Left ventricle myocardium superior (tissue), 1 donor: Measurements from ENCODE around the gene GNAO1. TPM values are rescaled to one million over a fixed set of nuclear protein-coding genes. Genes with fewer than 3 reads are reported as not detected.

Source experiments
- ATAC-seq: fragments of 200-7000 bp; cut with Tn5 transposase; one replicate; pipeline ENCODE4 v1.9.1; 2020; ENCODE audit warnings: mild to moderate bottlenecking, moderate library complexity
- DNase-seq: peaks from one replicate; pipeline ENCODE4 v3.0.0-alpha.2; 2020
- intact Hi-C: fragments of 100-400 bp; cut with micrococcal nuclease; formaldehyde crosslinking; loops from one replicate; pipeline ENCODE4 v1.11.0; 2022
- total RNA-seq: library from RNA; stranded (reverse); fragmentation: NEBNext Ultra II Directional; extraction: Animal tissue kit (Norgen Biotek cat#: 25700); gene quantifications from one replicate; pipeline ENCODE4 v1.2.1, GENCODE V29; 2021
- donor health status: DM: no; HTN: yes; CAD: no; lungs with severe emphysema.

GNAO1 gene
- total RNA-seq, 1 donor from 2014 or later: 23.6 TPM

GRCh38 chr16:56350491-56351405 lies 159.5 kb downstream of the GNAO1 start:
- DNase-seq (peak; percentile 29), ATAC-seq (no peak)
- intact Hi-C loops: no loop called here

- ATAC-seq (no peak), DNase-seq (no peak)
- intact Hi-C loops: no loop called here
These were observed 160.2 kb downstream of the GNAO1 start for GRCh38 chr16:56351481-56351880.

- no peak for ATAC-seq
- DNase-seq: no peak
- intact Hi-C loops: no loop called here
These were observed 161.2 kb downstream of the GNAO1 start for GRCh38 chr16:56352351-56353053.

GRCh38 chr16:56353054-56353921 lies 162.0 kb downstream of the GNAO1 start:
- intact Hi-C loops: no loop called here
- DNase-seq (peak; percentile 19), ATAC-seq (no peak)

GRCh38 chr16:56354016-56354415 lies 162.7 kb downstream of the GNAO1 start:
- DNase-seq: no peak
- intact Hi-C loops: no loop called here
- no peak for ATAC-seq

- no peak for DNase-seq
- no peak for ATAC-seq
- intact Hi-C loops: no loop called here
These were observed 163.5 kb downstream of the GNAO1 start for GRCh38 chr16:56354746-56355145.

GRCh38 chr16:56355221-56355620 lies 163.9 kb downstream of the GNAO1 start:
- DNase-seq (peak; percentile 22), ATAC-seq (no peak)
- intact Hi-C loops: no loop called here

GRCh38 chr16:56355786-56356275 lies 164.5 kb downstream of the GNAO1 start:
- intact Hi-C loops: no loop called here
- DNase-seq (peak; percentile 22), ATAC-seq (no peak)

- intact Hi-C loops: no loop called here
- ATAC-seq (peak; percentile 96), DNase-seq (peak; percentile 89)
These were observed 165.3 kb downstream of the GNAO1 start for GRCh38 chr16:56356276-56357240.

GRCh38 chr16:56357241-56357764 lies 166.0 kb downstream of the GNAO1 start:
- intact Hi-C loops: no loop called here
- ATAC-seq (peak; percentile 36), DNase-seq (peak; percentile 30)

- no peak for ATAC-seq
- intact Hi-C loops: no loop called here
These were observed 166.6 kb downstream of the GNAO1 start for GRCh38 chr16:56357765-56358322.

GRCh38 chr16:56360117-56361008 lies 169.1 kb downstream of the GNAO1 start:
- intact Hi-C loops: no loop called here
- peak; percentile 16 for DNase-seq
- ATAC-seq: no peak

More at GRCh38 chr16:56357765-56358322, 166.6 kb downstream of the GNAO1 start:
- DNase-seq: peak; percentile 30

- DNase-seq (no peak), ATAC-seq (no peak)
- intact Hi-C loops: no loop called here
These were observed 170.9 kb downstream of the GNAO1 start for GRCh38 chr16:56362057-56362655.

- DNase-seq (peak; percentile 23), ATAC-seq (no peak)
- intact Hi-C loops: no loop called here
These were observed 171.4 kb downstream of the GNAO1 start for GRCh38 chr16:56362706-56363105.

- intact Hi-C loops: no loop called here
- ATAC-seq: no peak
These were observed 172.0 kb downstream of the GNAO1 start for GRCh38 chr16:56363181-56363716.

More at GRCh38 chr16:56363181-56363716, 172.0 kb downstream of the GNAO1 start:
- no peak for DNase-seq
